Measurements from ENCODE around the gene FLCN. TPM values are rescaled to one million over a fixed set of nuclear protein-coding genes. Genes with fewer than 3 reads are reported as not detected.

The FLCN gene
- total and polyA plus RNA-seq, 2 donors (not counting 1 experiment from before 2014, with no cell fraction given) = 16.4 to 68.5 TPM

- H3K9ac ChIP-seq (ENCODE audit: insufficient read depth, low read length) = no peak overlapping the region
- no peak overlapping the region for H3K27ac ChIP-seq (ENCODE audit: insufficient read depth, low read length)
- no peak for DNase-seq (ENCODE audit: low read depth in 2 of 2)
- no peak overlapping the region for H3K4me3 ChIP-seq (replicated peaks in 1 of 4; ENCODE audit: control extremely low read depth in 1 of 4, insufficient read depth in 1 of 4, low read depth in 3 of 4, low read length in 4 of 4)
- H3K9me3 ChIP-seq (ENCODE audit: control insufficient read depth, insufficient read depth, low read depth, low read length) = no peaks in the 10 kb centered on the region
- H3K36me3 ChIP-seq (ENCODE audit: control insufficient read depth, insufficient read depth, low read length) = peaks cover 7% of the 10 kb centered on the region
- no peaks in the 10 kb centered on the region for H3K27me3 ChIP-seq (ENCODE audit: control insufficient read depth, insufficient read depth, low read length)
- H3K4me1 ChIP-seq (ENCODE audit: control insufficient read depth, extremely low read depth, insufficient read depth, low read length) = peaks cover 24% of the 10 kb centered on the region
- TF ChIP-seq EZH2 (IDR thresholded peaks at IDR 0.05; ENCODE audit: low read length, missing control alignments) (no peak), CTCF (conservative IDR thresholded peaks at IDR 0.05 in 1 of 2, IDR thresholded peaks at IDR 0.05 in 1 of 2; ENCODE audit: low read depth in 1 of 2, low read length in 2 of 2) (no peak)
- no peaks in the 10 kb centered on the region for H4K20me1 ChIP-seq (ENCODE audit: control insufficient read depth, extremely low read depth, insufficient read depth, low read length)
- no peaks in the 10 kb centered on the region for H3K79me2 ChIP-seq (ENCODE audit: control insufficient read depth, insufficient read depth, low read length)
- H3K4me2 ChIP-seq (ENCODE audit: extremely low read depth, insufficient read depth, low read length) = no peak overlapping the region
- no peak overlapping the region for H2AFZ ChIP-seq (ENCODE audit: low read length)
These were observed 47.4 kb downstream of the FLCN start for GRCh38 chr17:17189559-17189958.

- no peaks in the 10 kb centered on the region for H3K27me3 ChIP-seq (ENCODE audit: control insufficient read depth, insufficient read depth, low read length)
- no peak for TF ChIP-seq CTCF (conservative IDR thresholded peaks at IDR 0.05 in 1 of 2, IDR thresholded peaks at IDR 0.05 in 1 of 2; ENCODE audit: low read depth in 1 of 2, low read length in 2 of 2)
- TF ChIP-seq EZH2 (IDR thresholded peaks at IDR 0.05; ENCODE audit: low read length, missing control alignments) = no peak
- DNase-seq (ENCODE audit: low read depth in 2 of 2) = no peak
These were observed 48.4 kb downstream of the FLCN start for GRCh38 chr17:17188586-17188985.

GRCh38 chr17:17186551-17187505 is 50.1 kb downstream of the FLCN start:
- H3K4me1 ChIP-seq (ENCODE audit: control insufficient read depth, extremely low read depth, insufficient read depth, low read length) = peaks cover 21% of the 10 kb centered on the region
- H3K36me3 ChIP-seq (ENCODE audit: control insufficient read depth, insufficient read depth, low read length) = peaks cover 11% of the 10 kb centered on the region
- H3K4me3 ChIP-seq (replicated peaks in 1 of 4; ENCODE audit: control extremely low read depth in 1 of 4, insufficient read depth in 1 of 4, low read depth in 3 of 4, low read length in 4 of 4) = no peak overlapping the region
- H3K79me2 ChIP-seq (ENCODE audit: control insufficient read depth, insufficient read depth, low read length) = no peaks in the 10 kb centered on the region
- no peak overlapping the region for H2AFZ ChIP-seq (ENCODE audit: low read length)
- TF ChIP-seq EZH2 (IDR thresholded peaks at IDR 0.05; ENCODE audit: low read length, missing control alignments) (no peak), CTCF (conservative IDR thresholded peaks at IDR 0.05 in 1 of 2, IDR thresholded peaks at IDR 0.05 in 1 of 2; ENCODE audit: low read depth in 1 of 2, low read length in 2 of 2) (no peak)
- H3K4me2 ChIP-seq (ENCODE audit: extremely low read depth, insufficient read depth, low read length) = no peak overlapping the region
- no peak overlapping the region for H3K9ac ChIP-seq (ENCODE audit: insufficient read depth, low read length)
- no peaks in the 10 kb centered on the region for H3K27me3 ChIP-seq (ENCODE audit: control insufficient read depth, insufficient read depth, low read length)
- H3K27ac ChIP-seq (ENCODE audit: insufficient read depth, low read length) = no peak overlapping the region
- H3K9me3 ChIP-seq (ENCODE audit: control insufficient read depth, insufficient read depth, low read depth, low read length) = no peaks in the 10 kb centered on the region
- H4K20me1 ChIP-seq (ENCODE audit: control insufficient read depth, extremely low read depth, insufficient read depth, low read length) = no peaks in the 10 kb centered on the region
- DNase-seq (ENCODE audit: low read depth in 2 of 2) = peak in 1 of 2 donors; percentile 52

More at GRCh38 chr17:17188586-17188985, 48.4 kb downstream of the FLCN start:
- no peak overlapping the region for H3K27ac ChIP-seq (ENCODE audit: insufficient read depth, low read length)
- peaks cover 24% of the 10 kb centered on the region for H3K4me1 ChIP-seq (ENCODE audit: control insufficient read depth, extremely low read depth, insufficient read depth, low read length)
- H3K4me2 ChIP-seq (ENCODE audit: extremely low read depth, insufficient read depth, low read length) = no peak overlapping the region
- H3K9me3 ChIP-seq (ENCODE audit: control insufficient read depth, insufficient read depth, low read depth, low read length) = no peaks in the 10 kb centered on the region
- H3K4me3 ChIP-seq (replicated peaks in 1 of 4; ENCODE audit: control extremely low read depth in 1 of 4, insufficient read depth in 1 of 4, low read depth in 3 of 4, low read length in 4 of 4) = no peak overlapping the region
- H4K20me1 ChIP-seq (ENCODE audit: control insufficient read depth, extremely low read depth, insufficient read depth, low read length) = no peaks in the 10 kb centered on the region
- H3K9ac ChIP-seq (ENCODE audit: insufficient read depth, low read length) = no peak overlapping the region
- H3K36me3 ChIP-seq (ENCODE audit: control insufficient read depth, insufficient read depth, low read length) = peaks cover 9% of the 10 kb centered on the region
- no peaks in the 10 kb centered on the region for H3K79me2 ChIP-seq (ENCODE audit: control insufficient read depth, insufficient read depth, low read length)
- H2AFZ ChIP-seq (ENCODE audit: low read length) = no peak overlapping the region
